ENCODE measurements around the gene DENND1B.
A peak's percentile ranks its signal among the peaks of the same experiment; 100 is the strongest.

Gene DENND1B

GRCh38 chr1:197775282-197776262, at the start of gene DENND1B:
TSS of gene DENND1B (minus strand) at chr1:197775480. CDS start at chr1:197775155, 325 bp downstream.
- H3K27ac ChIP-seq = peak within 1 kb of the TSS; percentile 88
- TF ChIP-seq CTCF (conservative IDR thresholded peaks at IDR 0.05) (peak; percentile 33), ZFX (IDR thresholded peaks at IDR 0.05) (peak; percentile 24; the same call in 1 of the 2 replicates)

- H3K27ac ChIP-seq = no peak overlapping the region
- no peak for TF ChIP-seq CTCF (conservative IDR thresholded peaks at IDR 0.05)
- TF ChIP-seq ZFX (IDR thresholded peaks at IDR 0.05) = no peak
Observed at GRCh38 chr1:197814306-197814705, 39.0 kb upstream of the DENND1B start.

- no peak for TF ChIP-seq ZFX (IDR thresholded peaks at IDR 0.05)
- TF ChIP-seq CTCF (conservative IDR thresholded peaks at IDR 0.05) = no peak
- no peak overlapping the region for H3K27ac ChIP-seq
Observed at GRCh38 chr1:197813741-197814140, 38.5 kb upstream of the DENND1B start.

- no peak overlapping the region for H3K27ac ChIP-seq
- no peak for TF ChIP-seq ZFX (IDR thresholded peaks at IDR 0.05)
Observed at GRCh38 chr1:197811769-197812168, 36.5 kb upstream of the DENND1B start.

- TF ChIP-seq CTCF (conservative IDR thresholded peaks at IDR 0.05) = no peak
- TF ChIP-seq ZFX (IDR thresholded peaks at IDR 0.05) = no peak
- H3K27ac ChIP-seq = no peak overlapping the region
Observed at GRCh38 chr1:197810812-197811211, 35.5 kb upstream of the DENND1B start.

- TF ChIP-seq CTCF (conservative IDR thresholded peaks at IDR 0.05) (no peak), ZFX (IDR thresholded peaks at IDR 0.05) (no peak)
- no peak overlapping the region for H3K27ac ChIP-seq
Observed at GRCh38 chr1:197808880-197809279, 33.6 kb upstream of the DENND1B start.

GRCh38 chr1:197807739-197808453, 32.6 kb upstream of the DENND1B start:
- H3K27ac ChIP-seq = no peak overlapping the region
- no peak for TF ChIP-seq CTCF (conservative IDR thresholded peaks at IDR 0.05)
- no peak for TF ChIP-seq ZFX (IDR thresholded peaks at IDR 0.05)

Measured in C4-2B (cell line).